ENCODE data around the gene PTPRK. TPM values are rescaled to one million over a fixed set of nuclear protein-coding genes. Genes with fewer than 3 reads are reported as not detected.

Gene PTPRK
- total and polyA plus RNA-seq, 7 donors = 6.0 to 51.3 (median 46.7) TPM

DNA sequence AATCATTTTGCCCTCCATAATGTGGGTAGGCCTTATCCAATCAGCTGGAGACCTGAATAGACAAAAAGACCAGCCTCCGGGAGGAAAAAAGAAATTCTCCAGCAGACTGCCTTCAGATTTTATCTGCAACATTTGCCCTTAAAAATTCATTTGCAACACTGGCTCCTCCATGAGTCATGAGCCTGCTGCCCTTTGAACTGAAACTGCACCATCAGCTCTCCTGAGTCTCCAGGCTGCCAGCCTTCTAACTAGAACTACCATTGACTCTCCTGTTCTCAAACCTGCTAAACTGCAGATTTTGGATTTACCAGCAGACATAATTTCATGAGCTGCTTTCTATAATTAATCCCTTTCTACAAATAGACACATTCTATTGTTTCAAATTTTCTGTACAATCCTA, 395.7 kb downstream of the PTPRK start:
- Histone ChIP-seq H3K27me3 (no peaks in the 10 kb centered on the region), H3K27ac (no peak overlapping the region), H3K36me3 (no peaks in the 10 kb centered on the region), H3K4me1 (peaks cover 0 to 2% (median 0%) of the 10 kb centered on the region in 4 donors), H3K9me3 (no peaks in the 10 kb centered on the region), H3K4me3 (no peak overlapping the region)
- no peak for DNase-seq
- WGBS, 2 donors = 87 to 93% methylated on average over 1 of the region's 1 CpG
- no peak for TF ChIP-seq POLR2A (IDR thresholded peaks at IDR 0.05)
- TF ChIP-seq EP300 (IDR thresholded peaks at IDR 0.05) = no peak
- TF ChIP-seq, protein P1, sequence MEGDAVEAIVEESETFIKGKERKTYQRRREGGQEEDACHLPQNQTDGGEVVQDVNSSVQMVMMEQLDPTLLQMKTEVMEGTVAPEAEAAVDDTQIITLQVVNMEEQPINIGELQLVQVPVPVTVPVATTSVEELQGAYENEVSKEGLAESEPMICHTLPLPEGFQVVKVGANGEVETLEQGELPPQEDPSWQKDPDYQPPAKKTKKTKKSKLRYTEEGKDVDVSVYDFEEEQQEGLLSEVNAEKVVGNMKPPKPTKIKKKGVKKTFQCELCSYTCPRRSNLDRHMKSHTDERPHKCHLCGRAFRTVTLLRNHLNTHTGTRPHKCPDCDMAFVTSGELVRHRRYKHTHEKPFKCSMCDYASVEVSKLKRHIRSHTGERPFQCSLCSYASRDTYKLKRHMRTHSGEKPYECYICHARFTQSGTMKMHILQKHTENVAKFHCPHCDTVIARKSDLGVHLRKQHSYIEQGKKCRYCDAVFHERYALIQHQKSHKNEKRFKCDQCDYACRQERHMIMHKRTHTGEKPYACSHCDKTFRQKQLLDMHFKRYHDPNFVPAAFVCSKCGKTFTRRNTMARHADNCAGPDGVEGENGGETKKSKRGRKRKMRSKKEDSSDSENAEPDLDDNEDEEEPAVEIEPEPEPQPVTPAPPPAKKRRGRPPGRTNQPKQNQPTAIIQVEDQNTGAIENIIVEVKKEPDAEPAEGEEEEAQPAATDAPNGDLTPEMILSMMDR (IDR thresholded peaks at IDR 0.05) = no peak
- TF ChIP-seq POLR2AphosphoS5 (IDR thresholded peaks at IDR 0.05) = no peak
- intact Hi-C loops (cut with DNase I) = no loop called here

DNA sequence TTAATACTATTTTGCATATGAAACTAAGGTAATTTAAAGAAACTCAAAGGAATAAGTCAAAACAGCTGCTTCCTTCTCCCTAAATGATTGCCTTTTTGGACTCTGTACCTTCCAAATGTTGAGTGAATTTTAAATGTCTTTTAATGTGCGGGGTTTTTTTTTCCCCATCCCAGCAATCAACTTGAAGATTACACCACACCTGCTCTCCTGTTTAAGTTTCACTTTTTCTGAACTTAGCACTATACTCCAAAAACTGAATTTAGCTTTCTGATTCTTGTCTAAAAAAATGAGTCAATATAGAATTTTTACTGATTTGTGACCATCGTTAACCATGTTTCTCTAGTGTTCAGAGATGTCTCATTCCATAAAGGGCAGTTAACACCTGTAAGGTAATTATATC, 398.8 kb downstream of the PTPRK start:
- TF ChIP-seq, protein P1 (IDR thresholded peaks at IDR 0.05) = no peak
- TF ChIP-seq POLR2AphosphoS5 (IDR thresholded peaks at IDR 0.05) (no peak), EP300 (IDR thresholded peaks at IDR 0.05) (no peak), POLR2A (IDR thresholded peaks at IDR 0.05) (no peak)
- Histone ChIP-seq H3K4me3 (no peak overlapping the region), H3K9me3 (no peaks in the 10 kb centered on the region), H3K4me1 (no peaks in the 10 kb centered on the region), H3K27me3 (no peaks in the 10 kb centered on the region), H3K27ac (no peak overlapping the region), H3K36me3 (no peaks in the 10 kb centered on the region)
- no peak for DNase-seq
- intact Hi-C loops (cut with DNase I) = no loop called here
- 22 to 74% methylated on average over 2 of the region's 2 CpGs for WGBS, 2 donors

DNA sequence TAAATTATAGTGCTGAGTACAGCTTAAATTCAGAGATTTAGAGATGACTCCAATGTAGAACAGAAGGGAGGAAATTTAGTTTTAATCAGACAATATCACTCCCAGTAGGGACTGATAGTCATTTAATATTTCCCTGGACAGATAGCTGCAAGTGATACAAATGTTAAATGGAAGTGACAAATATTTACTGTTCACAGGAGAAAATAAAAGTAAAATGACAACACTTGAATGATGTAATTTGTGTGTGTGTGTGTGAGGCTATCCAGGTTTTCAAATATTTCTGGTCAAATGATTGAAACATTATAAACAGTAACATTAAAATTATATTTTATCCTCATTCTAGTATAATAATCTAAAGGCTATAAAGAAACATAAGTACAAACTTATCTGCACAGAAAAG, 399.2 kb downstream of the PTPRK start:
- Histone ChIP-seq H3K27ac (no peak overlapping the region), H3K4me1 (no peaks in the 10 kb centered on the region), H3K27me3 (no peaks in the 10 kb centered on the region), H3K9me3 (no peaks in the 10 kb centered on the region), H3K4me3 (no peak overlapping the region), H3K36me3 (no peaks in the 10 kb centered on the region)
- TF ChIP-seq, protein P1 (IDR thresholded peaks at IDR 0.05) = no peak
- TF ChIP-seq EP300 (IDR thresholded peaks at IDR 0.05) (no peak), POLR2AphosphoS5 (IDR thresholded peaks at IDR 0.05) (no peak), POLR2A (IDR thresholded peaks at IDR 0.05) (no peak)
- intact Hi-C loops (cut with DNase I) = no loop called here
- DNase-seq = no peak

DNA sequence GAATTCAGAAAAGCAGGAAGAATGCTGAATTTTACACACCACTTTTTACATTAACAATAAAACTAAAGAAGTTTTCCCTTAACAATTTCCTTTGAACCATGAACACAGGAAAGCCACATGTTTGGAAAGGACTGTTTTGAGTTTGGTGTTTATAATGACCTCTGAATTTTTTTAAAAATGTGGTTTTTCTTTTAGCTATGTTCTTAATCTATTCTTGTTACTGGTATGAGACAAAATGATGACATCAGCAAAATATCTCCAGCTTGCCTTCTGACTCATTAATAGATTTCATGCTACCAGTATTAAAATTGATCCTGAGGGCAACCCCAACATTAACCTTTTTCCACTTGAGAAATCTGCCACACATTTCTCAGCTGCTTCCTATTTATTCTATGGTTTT, 402.0 kb downstream of the PTPRK start:
- no peaks in the 10 kb centered on the region for H3K36me3 ChIP-seq
- no peak overlapping the region for H3K27ac ChIP-seq
- H3K9me3 ChIP-seq = no peaks in the 10 kb centered on the region
- no peaks in the 10 kb centered on the region for H3K27me3 ChIP-seq
- peaks cover 0 to 4% (median 0%) of the 10 kb centered on the region in 4 donors for H3K4me1 ChIP-seq
- H3K4me3 ChIP-seq = no peak overlapping the region
- TF ChIP-seq, protein P1 (IDR thresholded peaks at IDR 0.05) = no peak
- TF ChIP-seq EP300 (IDR thresholded peaks at IDR 0.05) (no peak), POLR2AphosphoS5 (IDR thresholded peaks at IDR 0.05) (no peak), POLR2A (IDR thresholded peaks at IDR 0.05) (no peak)
- intact Hi-C loops (cut with DNase I) = no loop called here
- no peak for DNase-seq

DNA sequence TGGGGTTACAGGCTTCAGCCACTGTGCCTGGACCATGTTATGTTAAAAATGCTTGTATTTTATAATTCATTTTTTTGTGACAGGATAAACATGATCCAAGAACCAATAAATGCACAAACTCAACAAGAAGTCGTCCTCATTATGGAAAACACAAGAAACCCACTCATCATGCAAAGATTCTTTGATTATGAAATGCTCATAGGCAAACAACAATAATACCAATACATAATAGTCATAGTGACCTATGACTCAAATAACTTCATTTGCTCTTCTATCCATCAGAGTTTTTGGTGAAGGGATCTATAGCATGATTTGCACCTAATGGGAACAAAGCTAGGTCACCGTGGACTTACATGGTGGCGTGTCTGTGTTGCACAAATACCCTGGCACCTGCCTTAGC, 402.5 kb downstream of the PTPRK start:
- Histone ChIP-seq H3K27ac (no peak overlapping the region), H3K27me3 (no peaks in the 10 kb centered on the region), H3K4me3 (no peak overlapping the region), H3K9me3 (no peaks in the 10 kb centered on the region), H3K4me1 (peaks cover 0 to 8% (median 3%) of the 10 kb centered on the region in 4 donors), H3K36me3 (no peaks in the 10 kb centered on the region)
- TF ChIP-seq POLR2A (IDR thresholded peaks at IDR 0.05) (no peak), EP300 (IDR thresholded peaks at IDR 0.05) (no peak), POLR2AphosphoS5 (IDR thresholded peaks at IDR 0.05) (no peak)
- TF ChIP-seq, protein P1 (IDR thresholded peaks at IDR 0.05) = no peak
- 94 to 95% methylated on average over 3 of the region's 3 CpGs for WGBS, 2 donors
- intact Hi-C loops (cut with DNase I) = no loop called here
- no peak for DNase-seq

Data from sigmoid colon (tissue), 7 donors.